Esophagus muscularis mucosa (tissue), 4 donors: ENCODE measurements around the gene FBXO39. TPM values are rescaled to one million over a fixed set of nuclear protein-coding genes. Genes with fewer than 3 reads are reported as not detected.

Experiments
- DNase-seq: peaks from one replicate; pipeline ENCODE4 v3.0.0-alpha.2; 2017; ENCODE audit errors: extremely low spot score
- H3K27ac ChIP-seq, 4 donors: fragments of 200-600 bp; sonication (generic); replicated peaks in 1 of 4; 1 replicate in 3 of 4; 2 replicates in 1 of 4; pipeline ENCODE4 v1.5.1; 2016 to 2019; ENCODE audit warnings: mild to moderate bottlenecking in 1 of 4
- H3K27me3 ChIP-seq, 4 donors: fragments of 200-600 bp; sonication (generic); one replicate each; pipeline versions ENCODE4 v1.5.1 to v1.6.0; 2016 to 2019
- H3K36me3 ChIP-seq, 4 donors: fragments of 200-600 bp; sonication (generic); one replicate each; pipeline ENCODE4 v1.5.1; 2016 to 2019
- H3K4me1 ChIP-seq, 4 donors: fragments of 200-600 bp; sonication (generic); one replicate each; pipeline ENCODE4 v1.5.1; 2016 to 2019
- H3K4me3 ChIP-seq, 4 donors: fragments of 200-600 bp; sonication (generic); 1 replicate in 2 of 4; 2 replicates in 2 of 4; pipeline ENCODE4 v1.5.1; 2016 to 2019; ENCODE audit warnings: mild to moderate bottlenecking in 4 of 4, moderate library complexity in 1 of 4
- H3K9me3 ChIP-seq, 4 donors: fragments of 200-600 bp; sonication (generic); 1 replicate in 3 of 4; 2 replicates in 1 of 4; pipeline ENCODE4 v1.5.1; 2016 to 2019
- EP300 ChIP-seq: sonication (generic); formaldehyde crosslinking; IDR thresholded peaks from one replicate; pipeline ENCODE4 v1.6.1; 2017; ENCODE audit warnings: antibody characterized with exemption
- POLR2A ChIP-seq: fragments of 450-650 bp; IDR thresholded peaks from one replicate; pipeline ENCODE4 v1.6.1; 2017; ENCODE audit warnings: antibody characterized with exemption, moderate library complexity, mild to moderate bottlenecking, low read depth
- POLR2AphosphoS5 ChIP-seq, 2 donors: sonication (generic); formaldehyde crosslinking; IDR thresholded peaks; one replicate each; pipeline ENCODE4 v1.6.1; 2017; ENCODE audit warnings: antibody characterized with exemption in 2 of 2
- WGBS: methylation state at CpG from one replicate; pipeline ENCODE4 v1.1.5; 2018; 5-methylcytosine and 5-hydroxymethylcytosine counted together
- intact Hi-C: fragments of 100-400 bp; cut with DNase I; formaldehyde crosslinking; loops from one replicate; pipeline ENCODE4 v1.15.1; 2023
- total RNA-seq, 4 donors: library from RNA; depleted of rRNA; stranded (reverse); fragments of >200 nt; gene quantifications; one replicate each; pipeline versions ENCODE4 v1.1.0 to v1.2.1, GENCODE V29; 2016
- TF ChIP-seq, protein P1 (sequence below), 3 experiments: fragments of 200-600 bp in 2 of 3; fragments of 450-650 bp in 1 of 3; sonication (generic) in 2 of 3; IDR thresholded peaks; one replicate each; pipeline ENCODE4 v1.5.1; 2017 to 2019; ENCODE audit warnings: antibody characterized with exemption in 3 of 3, mild to moderate bottlenecking in 2 of 3, moderate library complexity in 1 of 3

FBXO39 gene
- total RNA-seq, 4 donors from 2014 or later: 0.33 to 0.83 TPM; not detected in 2

DNA sequence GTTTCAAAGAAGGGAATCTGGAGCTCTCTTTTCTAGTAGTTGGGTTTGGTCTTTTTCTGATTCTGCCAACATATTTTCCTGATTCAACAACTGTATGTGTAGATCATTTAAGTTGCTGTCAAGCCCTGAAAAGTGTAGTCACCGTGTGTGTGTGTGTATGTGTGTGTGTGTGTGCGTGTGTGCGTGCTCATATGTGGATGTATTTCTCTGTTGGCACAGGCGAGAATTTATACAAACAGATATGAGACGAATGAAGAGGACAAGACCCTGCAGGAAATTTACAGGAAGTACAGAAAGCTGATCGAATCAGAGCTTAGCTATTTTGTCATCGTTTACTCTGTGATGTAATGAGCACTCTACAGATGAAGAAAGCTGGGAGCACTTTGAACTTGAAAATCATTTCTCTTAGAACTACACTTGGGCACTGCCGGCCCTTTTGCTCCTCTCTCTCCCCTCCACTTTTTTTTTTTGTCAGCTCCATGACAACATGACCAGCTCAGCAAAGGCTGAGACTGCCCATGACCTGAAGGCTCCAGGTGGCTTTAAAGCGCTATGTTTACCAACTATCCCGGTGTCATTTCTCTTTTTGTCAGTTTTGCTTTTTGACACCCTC lies 11.2 kb downstream of the FBXO39 start:
- TF ChIP-seq, protein P1, sequence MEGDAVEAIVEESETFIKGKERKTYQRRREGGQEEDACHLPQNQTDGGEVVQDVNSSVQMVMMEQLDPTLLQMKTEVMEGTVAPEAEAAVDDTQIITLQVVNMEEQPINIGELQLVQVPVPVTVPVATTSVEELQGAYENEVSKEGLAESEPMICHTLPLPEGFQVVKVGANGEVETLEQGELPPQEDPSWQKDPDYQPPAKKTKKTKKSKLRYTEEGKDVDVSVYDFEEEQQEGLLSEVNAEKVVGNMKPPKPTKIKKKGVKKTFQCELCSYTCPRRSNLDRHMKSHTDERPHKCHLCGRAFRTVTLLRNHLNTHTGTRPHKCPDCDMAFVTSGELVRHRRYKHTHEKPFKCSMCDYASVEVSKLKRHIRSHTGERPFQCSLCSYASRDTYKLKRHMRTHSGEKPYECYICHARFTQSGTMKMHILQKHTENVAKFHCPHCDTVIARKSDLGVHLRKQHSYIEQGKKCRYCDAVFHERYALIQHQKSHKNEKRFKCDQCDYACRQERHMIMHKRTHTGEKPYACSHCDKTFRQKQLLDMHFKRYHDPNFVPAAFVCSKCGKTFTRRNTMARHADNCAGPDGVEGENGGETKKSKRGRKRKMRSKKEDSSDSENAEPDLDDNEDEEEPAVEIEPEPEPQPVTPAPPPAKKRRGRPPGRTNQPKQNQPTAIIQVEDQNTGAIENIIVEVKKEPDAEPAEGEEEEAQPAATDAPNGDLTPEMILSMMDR (IDR thresholded peaks at IDR 0.05): no peak
- TF ChIP-seq POLR2A (no peak), POLR2AphosphoS5 (IDR thresholded peaks at IDR 0.05) (no peak), EP300 (no peak)
- WGBS: 46% methylated on average over 10 of the region's 10 CpGs
- Histone ChIP-seq H3K9me3 (peaks cover 0 to 15% (median 3%) of the 10 kb centered on the region in 4 donors), H3K4me3 (no peak overlapping the region), H3K36me3 (no peaks in the 10 kb centered on the region), H3K27ac (no peak overlapping the region), H3K27me3 (peaks cover 0 to 23% (median 0%) of the 10 kb centered on the region in 4 donors), H3K4me1 (no peaks in the 10 kb centered on the region)
- intact Hi-C loops: no loop called here
- no peak for DNase-seq

DNA sequence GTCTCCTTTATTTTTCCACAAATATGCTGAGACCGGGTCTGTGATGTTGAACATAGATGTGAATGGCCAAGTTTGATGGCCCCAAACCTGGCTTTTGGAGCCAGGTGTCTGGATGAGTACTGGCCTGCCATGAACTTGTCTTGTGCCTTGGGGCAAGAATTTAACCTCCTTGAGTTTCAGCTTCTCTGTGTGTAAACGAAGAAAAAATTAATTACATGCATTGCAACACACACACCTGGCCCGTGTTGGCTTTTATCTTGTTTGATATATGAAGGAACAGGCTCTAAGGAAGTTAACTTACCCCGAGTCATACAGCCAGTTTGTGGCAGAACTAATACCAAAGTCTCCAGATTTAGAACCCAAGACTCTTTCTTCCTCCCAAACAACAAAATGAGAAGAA lies 13.1 kb downstream of the FBXO39 start:
- H3K36me3 ChIP-seq: no peaks in the 10 kb centered on the region
- H3K27me3 ChIP-seq: peaks cover 0 to 34% (median 0%) of the 10 kb centered on the region in 4 donors
- H3K4me3 ChIP-seq: no peak overlapping the region
- H3K9me3 ChIP-seq: peaks cover 0 to 14% (median 3%) of the 10 kb centered on the region in 4 donors
- H3K4me1 ChIP-seq: no peaks in the 10 kb centered on the region
- intact Hi-C loops: no loop called here
- TF ChIP-seq EP300 (no peak), POLR2A (no peak), POLR2AphosphoS5 (IDR thresholded peaks at IDR 0.05) (no peak)
- no peak overlapping the region for H3K27ac ChIP-seq
- DNase-seq: no peak
- WGBS: 79% methylated on average over 4 of the region's 4 CpGs

DNA sequence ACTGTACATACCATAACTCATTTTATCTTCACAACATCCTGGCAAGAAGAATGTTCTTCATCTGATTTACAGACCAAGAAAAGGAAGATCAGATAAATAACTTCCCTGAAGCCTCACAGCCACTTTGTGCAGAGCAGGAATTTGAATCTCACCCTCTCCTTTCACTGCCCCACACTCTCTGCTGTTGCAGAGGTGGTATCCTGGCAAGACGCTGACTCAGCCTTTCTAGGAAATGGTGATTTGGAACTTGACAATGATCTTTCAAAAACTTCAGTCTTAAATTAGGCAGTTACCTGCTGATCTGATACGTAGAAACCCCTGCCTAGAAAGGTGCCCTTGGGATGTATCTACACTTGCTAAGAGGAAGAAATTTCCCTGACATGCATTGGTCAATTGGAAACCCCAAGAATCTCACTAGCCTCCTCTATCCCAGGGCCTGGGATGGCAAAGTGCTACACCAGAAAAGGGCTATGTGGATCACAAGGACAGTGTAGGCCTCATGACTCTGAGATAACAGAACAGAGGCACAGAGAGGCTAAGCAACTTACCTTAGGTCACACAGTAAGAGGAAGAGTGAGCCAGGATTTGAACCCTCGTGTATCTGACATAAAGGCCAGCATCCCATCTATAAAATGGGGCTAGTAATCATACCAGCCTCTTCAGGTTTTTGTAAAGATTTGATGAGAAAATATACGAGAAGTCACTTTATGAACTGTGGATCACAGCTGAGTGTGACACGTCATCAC lies 17.9 kb downstream of the FBXO39 start:
- no peak overlapping the region for H3K27ac ChIP-seq
- DNase-seq: no peak
- H3K9me3 ChIP-seq: no peaks in the 10 kb centered on the region
- no peaks in the 10 kb centered on the region for H3K36me3 ChIP-seq
- intact Hi-C loops: no loop called here
- no peak for TF ChIP-seq EP300
- TF ChIP-seq, protein P1 (IDR thresholded peaks at IDR 0.05): no peak
- TF ChIP-seq POLR2A: no peak
- no peak for TF ChIP-seq POLR2AphosphoS5 (IDR thresholded peaks at IDR 0.05)
- H3K4me1 ChIP-seq: no peaks in the 10 kb centered on the region
- no peak overlapping the region for H3K4me3 ChIP-seq
- peaks cover 0 to 21% (median 0%) of the 10 kb centered on the region in 4 donors for H3K27me3 ChIP-seq
- 64% methylated on average over 5 of the region's 5 CpGs for WGBS

DNA sequence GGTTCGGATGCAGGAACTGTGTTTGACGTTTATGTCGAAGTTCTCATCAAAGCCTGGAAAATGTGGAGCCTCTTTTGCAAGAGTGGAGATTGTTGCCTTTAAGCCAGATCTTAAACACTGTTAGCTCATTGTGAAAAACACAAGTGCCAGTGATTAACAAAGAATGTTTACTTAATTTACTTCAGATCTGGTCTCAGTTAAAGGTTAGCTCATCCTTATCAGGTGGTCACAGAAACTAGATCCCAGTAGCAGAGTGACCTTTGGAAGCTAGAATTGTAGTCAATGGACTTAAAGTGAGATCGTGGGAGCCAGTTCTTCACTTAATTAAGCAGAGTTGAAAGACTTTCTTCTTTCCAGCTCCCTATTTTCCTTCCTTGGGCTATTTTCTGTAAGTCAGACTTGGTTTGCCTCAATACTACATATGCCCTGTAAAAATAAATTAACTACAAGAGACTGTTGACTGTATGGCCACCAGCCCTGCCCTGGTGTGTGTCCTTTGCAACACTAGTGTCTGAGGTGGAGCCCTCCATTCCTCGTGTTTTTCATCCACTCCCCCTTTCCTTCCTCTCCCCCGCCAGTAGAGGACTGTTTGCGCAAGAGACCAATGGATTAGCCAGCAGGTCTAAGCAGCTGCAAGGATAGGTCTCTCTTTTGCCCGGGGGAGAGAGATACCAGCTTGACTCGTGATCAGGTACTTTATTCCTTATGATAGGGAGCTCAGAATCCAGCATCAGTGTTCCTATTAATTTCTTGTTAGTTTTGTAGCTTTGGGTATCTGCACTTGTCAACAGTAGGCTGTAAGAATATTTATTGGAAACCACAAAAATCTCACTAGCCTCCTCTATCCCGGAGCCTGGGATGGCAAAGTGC lies 20.2 kb downstream of the FBXO39 start:
- DNase-seq: no peak
- no peak overlapping the region for H3K27ac ChIP-seq
- intact Hi-C loops: no loop called here
- peaks cover 0 to 19% (median 0%) of the 10 kb centered on the region in 4 donors for H3K27me3 ChIP-seq
- H3K4me1 ChIP-seq: no peaks in the 10 kb centered on the region
- no peaks in the 10 kb centered on the region for H3K9me3 ChIP-seq
- H3K36me3 ChIP-seq: no peaks in the 10 kb centered on the region
- WGBS: 66% methylated on average over 10 of the region's 10 CpGs
- H3K4me3 ChIP-seq: no peak overlapping the region
- TF ChIP-seq EP300 (no peak), POLR2AphosphoS5 (IDR thresholded peaks at IDR 0.05) (no peak), POLR2A (no peak)
- TF ChIP-seq, protein P1 (IDR thresholded peaks at IDR 0.05): no peak
